OCI-LY3 (cell line): Measurements from ENCODE around the gene MT1A.

ENCODE experiments used
- H2AFZ ChIP-seq: fragments of 200-600, 300-600 bp; shearing (Covaris generic); 2 replicates; pipeline ENCODE4 v1.6.0; 2014; ENCODE audit warnings: antibody characterized with exemption, low read depth, low read length
- H3K27ac ChIP-seq: fragments of 200-600, 300-600 bp; sonication (generic); 2 replicates; pipeline ENCODE4 v1.5.1; 2014; ENCODE audit warnings: mild to moderate bottlenecking, low read length, moderate library complexity, mixed read lengths
- H3K27me3 ChIP-seq: fragments of 200-600, 300-600 bp; sonication (generic); 2 replicates; pipeline ENCODE4 v1.6.1; 2014; ENCODE audit warnings: low read depth, low read length, mixed read lengths
- H3K36me3 ChIP-seq: fragments of 200-600, 300-600 bp; sonication (generic); replicated peaks from 2 replicates; pipeline ENCODE3; 2014; ENCODE audit warnings: low read depth, low read length, mixed read lengths
- H3K4me1 ChIP-seq: fragments of 300-600, 200-600 bp; sonication (generic); 2 replicates; pipeline ENCODE4 v1.6.1; 2014; ENCODE audit warnings: low read length, mixed read lengths
- H3K4me2 ChIP-seq: fragments of 200-600, 300-600 bp; sonication (generic); 2 replicates; pipeline ENCODE4 v1.6.1; 2014; ENCODE audit warnings: low read length, mixed read lengths
- H3K4me3 ChIP-seq: fragments of 300-600, 200-600 bp; sonication (generic); 2 replicates; pipeline ENCODE4 v1.5.1; 2014; ENCODE audit warnings: antibody characterized with exemption, mild to moderate bottlenecking, low read length, moderate library complexity
- H3K79me2 ChIP-seq: fragments of 300-600, 200-600 bp; shearing (Covaris generic); 2 replicates; pipeline ENCODE4 v1.6.1; 2014; ENCODE audit warnings: mild to moderate bottlenecking, low read length, mixed read lengths
- H3K9ac ChIP-seq: fragments of 300-600, 200-600 bp; shearing (Covaris generic); 2 replicates; pipeline ENCODE4 v1.6.0; 2014; ENCODE audit warnings: mild to moderate bottlenecking, low read length, moderate library complexity
- H3K9me3 ChIP-seq: fragments of 200-600, 300-600 bp; shearing (Covaris generic); 2 replicates; pipeline ENCODE4 v1.6.1; 2014; ENCODE audit warnings: low read length, mixed read lengths; ENCODE audit not compliant: insufficient read depth
- H4K20me1 ChIP-seq: fragments of 200-600, 300-600 bp; sonication (generic); 2 replicates; pipeline ENCODE4 v1.6.1; 2016; ENCODE audit warnings: low read length, mixed read lengths; ENCODE audit not compliant: insufficient read depth
- CTCF ChIP-seq: fragments of 200-600, 300-600 bp; sonication (generic); IDR thresholded peaks from 2 replicates; pipeline ENCODE4 v1.5.1; 2014; ENCODE audit warnings: antibody characterized with exemption, low read length, low read depth
- EZH2phosphoT487 ChIP-seq: fragments of 200-600 bp; shearing (Covaris generic); IDR thresholded peaks from 2 replicates; pipeline ENCODE4 v1.6.1; 2018; ENCODE audit warnings: antibody characterized with exemption, mixed run types, low read depth

Gene MT1A

GRCh38 chr16:56625943-56626654 is 12.4 kb upstream of the MT1A start:
- peak overlapping the region; percentile 80 for H3K4me3 ChIP-seq
- H3K27me3 ChIP-seq: peaks cover 12% of the 10 kb centered on the region
- H3K4me2 ChIP-seq: peak overlapping the region; percentile 71
- TF ChIP-seq EZH2phosphoT487 (no peak), CTCF (no peak)
- no peaks in the 10 kb centered on the region for H4K20me1 ChIP-seq
- H3K79me2 ChIP-seq: no peaks in the 10 kb centered on the region
- H2AFZ ChIP-seq: peak overlapping the region; percentile 58; the same call in 1 of the 2 replicates
- no peaks in the 10 kb centered on the region for H3K36me3 ChIP-seq
- no peak overlapping the region for H3K27ac ChIP-seq
- peaks cover 24% of the 10 kb centered on the region for H3K4me1 ChIP-seq
- H3K9ac ChIP-seq: peak overlapping the region; percentile 53
- no peaks in the 10 kb centered on the region for H3K9me3 ChIP-seq

- Histone ChIP-seq H3K4me3 (no peak overlapping the region), H3K9me3 (no peaks in the 10 kb centered on the region), H2AFZ (no peak overlapping the region), H3K9ac (no peak overlapping the region), H3K4me1 (peaks cover 24% of the 10 kb centered on the region), H3K79me2 (no peaks in the 10 kb centered on the region), H3K4me2 (no peak overlapping the region), H3K36me3 (no peaks in the 10 kb centered on the region), H3K27me3 (peaks cover 12% of the 10 kb centered on the region), H3K27ac (no peak overlapping the region), H4K20me1 (no peaks in the 10 kb centered on the region)
- no peak for TF ChIP-seq EZH2phosphoT487
- TF ChIP-seq CTCF: no peak
Observed at GRCh38 chr16:56626685-56627084, 11.8 kb upstream of the MT1A start.

- TF ChIP-seq EZH2phosphoT487 (no peak), CTCF (no peak)
- Histone ChIP-seq H3K9me3 (no peaks in the 10 kb centered on the region), H3K27me3 (peaks cover 16% of the 10 kb centered on the region), H3K36me3 (no peaks in the 10 kb centered on the region), H3K27ac (no peak overlapping the region), H3K4me2 (peak overlapping the region; percentile 67; the same call in 1 of the 2 replicates), H3K4me3 (no peak overlapping the region), H2AFZ (no peak overlapping the region), H3K79me2 (no peaks in the 10 kb centered on the region), H3K9ac (no peak overlapping the region), H4K20me1 (no peaks in the 10 kb centered on the region), H3K4me1 (peaks cover 24% of the 10 kb centered on the region)
Observed at GRCh38 chr16:56628486-56629350, 9.7 kb upstream of the MT1A start.

- Histone ChIP-seq H3K79me2 (no peaks in the 10 kb centered on the region), H4K20me1 (no peaks in the 10 kb centered on the region), H3K36me3 (no peaks in the 10 kb centered on the region), H3K27ac (0 out of 2 replicates have a peak overlapping the region, but pooled peaks have one; percentile 30), H3K4me2 (peak overlapping the region; percentile 67), H3K9ac (no peak overlapping the region), H3K9me3 (no peaks in the 10 kb centered on the region), H2AFZ (no peak overlapping the region), H3K4me3 (no peak overlapping the region), H3K4me1 (peaks cover 24% of the 10 kb centered on the region), H3K27me3 (peaks cover 24% of the 10 kb centered on the region)
- TF ChIP-seq CTCF: no peak
- TF ChIP-seq EZH2phosphoT487: no peak
Observed at GRCh38 chr16:56629531-56629930, 8.9 kb upstream of the MT1A start.
